ENCODE data around the gene LFNG.
"Not testable (repeated sequence)": the region's sequence is repeated elsewhere in the genome, so short reads cannot be mapped to it uniquely, and the experiment has no call there.

Gene LFNG

GRCh38 chr7:2551418-2551817, 31.8 kb downstream of the LFNG start:
- DNase-seq = no peak

GRCh38 chr7:2553108-2553507, 33.5 kb downstream of the LFNG start:
- DNase-seq = no peak

- DNase-seq = no peak
Observed at GRCh38 chr7:2553831-2554581, 34.4 kb downstream of the LFNG start.

- DNase-seq = no peak
Observed at GRCh38 chr7:2554661-2555111, 35.1 kb downstream of the LFNG start.

GRCh38 chr7:2555121-2556052, 35.8 kb downstream of the LFNG start, which contains the start of gene BRAT1:
BRAT1 (minus strand) TSS chr7:2555524; CDS start chr7:2554431, 1,093 bp downstream.
- peak; percentile 92 for DNase-seq

GRCh38 chr7:2558629-2559282, 39.2 kb downstream of the LFNG start, which contains the start of gene IQCE:
IQCE (plus strand) TSS chr7:2558979; CDS start chr7:2559182, 203 bp downstream.
- DNase-seq = peak; percentile 84

- no peak for DNase-seq
Observed at GRCh38 chr7:2559283-2559950, 39.8 kb downstream of the LFNG start.

GRCh38 chr7:2563955-2564354, 44.4 kb downstream of the LFNG start:
- DNase-seq = not testable (repeated sequence)

- no peak for DNase-seq
Observed at GRCh38 chr7:2564970-2565540, 45.5 kb downstream of the LFNG start.

- no peak for DNase-seq
Observed at GRCh38 chr7:2566348-2566889, 46.8 kb downstream of the LFNG start.

- no peak for DNase-seq
Observed at GRCh38 chr7:2566890-2567678, 47.5 kb downstream of the LFNG start.

- no peak for DNase-seq
Observed at GRCh38 chr7:2567679-2568278, 48.2 kb downstream of the LFNG start.

GRCh38 chr7:2568521-2569223, 49.1 kb downstream of the LFNG start:
- no peak for DNase-seq

- DNase-seq = no peak
Observed at GRCh38 chr7:2569421-2569820, 49.8 kb downstream of the LFNG start.

GRCh38 chr7:2570021-2570420, 50.4 kb downstream of the LFNG start:
- no peak for DNase-seq

GRCh38 chr7:2571409-2571808, 51.8 kb downstream of the LFNG start:
- no peak for DNase-seq

- DNase-seq = no peak
Observed at GRCh38 chr7:2572101-2572842, 52.7 kb downstream of the LFNG start.

GRCh38 chr7:2573761-2574160, 54.2 kb downstream of the LFNG start:
- no peak for DNase-seq

All from NCI-H345 (cell line).